Stimulated activated naive CD8-positive, alpha-beta T cell treated with anti-CD3 and anti-CD28 coated beads, Interleukin-15, Interleukin-2, amounts not matched to agents 100 U/mL and 50 U/mL, for 24 hours (primary cell): Measurements from ENCODE around the gene ZNF518B.
A peak's percentile ranks its signal among the peaks of the same experiment; 100 is the strongest.
"Not testable (repeated sequence)": the region's sequence is repeated elsewhere in the genome, so short reads cannot be mapped to it uniquely, and the experiment has no call there.

ENCODE experiments used
- ATAC-seq: fragments of 150-1000 bp; cut with Tn5 transposase; one replicate; pipeline ENCODE4 v1.10.0; 2021
- DNase-seq: peaks from one replicate; pipeline ENCODE4 v3.0.0; 2021

Gene ZNF518B

DNA sequence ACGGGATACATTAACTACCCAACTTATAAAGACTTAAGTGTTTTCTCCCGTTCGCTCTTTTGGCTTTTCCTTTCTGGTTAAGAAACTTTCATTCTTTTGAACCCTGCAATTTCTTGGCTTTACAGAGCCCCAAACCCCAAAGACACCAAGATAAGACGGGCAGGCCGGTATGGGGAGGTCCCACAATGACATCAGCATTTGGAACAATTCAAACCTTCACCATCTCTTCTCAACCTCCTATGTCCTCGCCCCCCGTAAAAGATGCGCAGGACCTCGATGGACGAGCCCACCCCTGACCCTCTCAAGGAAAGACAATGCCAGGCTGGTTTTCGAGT is 999 bp downstream of the ZNF518B start:
- DNase-seq (no peak), ATAC-seq (no peak)

- DNase-seq (no peak), ATAC-seq (no peak)
Measured at GRCh38 chr4:10455133-10455532, 2.1 kb downstream of the ZNF518B start.

DNA sequence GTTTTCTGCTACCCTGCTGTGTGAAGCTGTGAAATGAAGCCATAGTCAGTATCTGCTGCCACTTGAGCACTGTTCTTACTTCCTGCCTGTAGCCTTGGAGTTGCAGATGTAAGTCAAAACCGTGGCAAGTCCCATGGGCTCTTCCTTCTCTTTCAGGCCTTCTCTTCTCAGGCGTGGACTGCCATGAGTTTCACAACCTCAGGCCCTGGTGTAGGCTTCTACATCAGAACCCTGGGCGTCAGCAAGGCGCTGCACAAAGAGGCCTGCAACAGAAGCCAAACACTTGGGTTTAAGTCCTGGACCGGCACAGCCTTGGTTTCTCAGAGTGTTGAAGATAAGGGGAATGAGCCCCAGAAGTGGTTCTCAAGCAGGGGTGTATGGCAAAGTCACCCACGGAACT is 2.5 kb downstream of the ZNF518B start:
- no peak for DNase-seq
- no peak for ATAC-seq

GRCh38 chr4:10454121-10454520 is 3.1 kb downstream of the ZNF518B start:
- no peak for DNase-seq
- no peak for ATAC-seq

DNA sequence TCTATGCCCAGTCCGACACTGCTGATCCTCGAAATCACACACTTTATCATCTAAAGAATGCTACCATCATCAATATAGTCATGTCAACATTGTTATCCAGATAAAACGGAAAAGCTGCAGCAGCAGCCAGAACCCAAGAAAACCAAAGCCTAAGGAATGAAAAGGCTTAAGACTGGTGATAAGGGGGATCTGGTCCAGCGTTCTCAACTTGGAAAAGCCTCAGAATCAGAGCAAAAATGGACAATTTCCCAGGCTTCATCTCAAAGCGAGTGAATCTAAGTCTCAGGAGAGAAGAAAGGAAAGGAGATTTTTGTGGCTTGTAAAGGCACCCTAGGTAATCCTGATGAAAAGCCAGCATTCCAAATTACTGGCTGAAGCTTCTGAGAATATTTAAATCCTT is 8.2 kb downstream of the ZNF518B start:
- ATAC-seq, result no peak

GRCh38 chr4:10442976-10443375 is 14.2 kb downstream of the ZNF518B start:
- ATAC-seq (no peak), DNase-seq (no peak)

More for the DNA sequence above, 8.2 kb downstream of the ZNF518B start:
- DNase-seq, result no peak

GRCh38 chr4:10441512-10441911 is 15.7 kb downstream of the ZNF518B start:
- DNase-seq (no peak), ATAC-seq (no peak)

- ATAC-seq (no peak), DNase-seq (no peak)
Measured at GRCh38 chr4:10438924-10439323, 18.3 kb downstream of the ZNF518B start.

- ATAC-seq, result no peak
- no peak for DNase-seq
Measured at GRCh38 chr4:10437735-10438134, 19.5 kb downstream of the ZNF518B start.

DNA sequence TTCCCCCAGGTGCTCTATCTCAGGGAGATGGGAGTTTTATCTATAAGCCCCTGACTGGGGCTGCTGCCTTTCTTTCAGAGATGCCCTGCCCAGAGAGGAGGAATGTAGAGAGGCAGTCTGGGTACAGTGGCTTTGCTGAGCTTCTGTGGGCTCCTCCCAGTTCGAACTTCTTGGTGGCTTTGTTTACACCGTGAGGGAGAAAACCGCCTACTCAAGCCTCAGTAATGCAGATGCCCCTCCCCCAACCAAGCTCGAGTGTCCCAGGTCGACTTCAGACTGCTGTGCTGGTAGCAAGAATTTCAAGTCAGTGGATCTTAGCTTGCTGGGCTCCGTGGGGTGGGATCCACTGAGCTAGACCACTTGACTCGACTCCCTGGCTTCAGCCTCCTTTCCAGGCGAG is 29.5 kb downstream of the ZNF518B start:
- ATAC-seq, DNase-seq: not testable (repeated sequence)

- ATAC-seq, result peak; percentile 57
Measured at GRCh38 chr4:10421344-10422055, 35.7 kb downstream of the ZNF518B start.

GRCh38 chr4:10417740-10418139 is 39.5 kb downstream of the ZNF518B start:
- no peak for ATAC-seq
- DNase-seq, result no peak

More at GRCh38 chr4:10421344-10422055, 35.7 kb downstream of the ZNF518B start:
- DNase-seq, result no peak

- ATAC-seq (peak; percentile 84), DNase-seq (peak; percentile 24)
Measured at GRCh38 chr4:10416441-10416840, 40.8 kb downstream of the ZNF518B start.

DNA sequence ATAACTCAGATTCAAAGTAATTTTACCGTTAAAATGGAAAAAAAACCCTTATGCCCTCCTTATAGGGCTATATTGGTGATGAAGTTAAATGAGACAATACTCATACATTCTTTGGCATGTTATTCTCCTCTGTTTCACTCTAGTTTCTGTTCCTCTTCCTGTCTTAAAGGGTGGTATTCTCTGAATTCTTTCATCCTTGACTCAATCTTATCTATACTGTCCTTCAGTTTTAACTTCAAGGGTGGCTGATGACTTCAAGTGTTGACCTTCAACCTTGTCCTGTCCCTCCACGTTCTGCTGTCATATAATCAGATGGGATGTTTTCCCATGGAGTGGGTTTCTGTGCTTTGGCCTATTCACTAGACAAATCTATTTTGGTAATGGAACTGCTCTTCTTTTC is 44.0 kb downstream of the ZNF518B start:
- no peak for ATAC-seq
- DNase-seq, result no peak

- DNase-seq, result no peak
- ATAC-seq, result no peak
Measured at GRCh38 chr4:10405672-10406071, 51.6 kb downstream of the ZNF518B start.

DNA sequence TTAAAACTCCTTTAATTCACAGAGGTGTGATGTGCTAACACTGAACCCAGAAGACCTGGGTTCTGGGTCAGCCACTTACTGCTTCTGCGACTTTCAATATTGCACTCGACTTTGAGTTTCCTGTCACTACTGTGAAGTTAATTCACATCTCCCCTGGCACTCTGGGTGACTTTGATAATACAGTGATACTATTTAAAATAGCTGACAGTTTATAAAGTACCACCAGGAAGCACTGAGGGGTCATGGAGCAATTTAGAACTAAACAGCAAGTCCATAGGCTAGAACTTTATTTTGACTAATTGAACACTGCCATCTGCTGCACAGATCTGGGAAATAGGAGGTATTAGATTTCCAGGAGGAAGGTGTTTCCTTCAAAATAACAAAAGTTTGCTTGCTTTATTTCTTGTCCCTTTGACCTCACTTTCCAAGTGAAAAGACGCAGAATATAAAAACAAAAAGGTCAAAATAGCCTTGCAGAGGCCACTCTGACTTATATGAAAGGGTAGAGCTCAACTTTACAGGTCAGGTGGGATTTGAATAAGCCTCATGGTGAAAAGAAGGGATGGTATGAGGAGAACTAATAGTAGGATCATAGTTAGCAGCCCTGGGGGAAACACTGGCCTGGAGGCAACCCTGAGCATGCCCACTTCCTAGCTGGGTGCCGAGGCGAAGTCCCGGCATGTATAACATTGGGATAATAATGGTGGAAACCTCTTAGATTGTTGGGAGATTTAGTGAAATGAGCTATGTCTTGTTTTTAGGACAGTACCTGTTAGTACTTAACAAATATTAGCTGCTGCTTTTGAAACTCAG is 53.4 kb downstream of the ZNF518B start:
- no peak for DNase-seq
- no peak for ATAC-seq

DNA sequence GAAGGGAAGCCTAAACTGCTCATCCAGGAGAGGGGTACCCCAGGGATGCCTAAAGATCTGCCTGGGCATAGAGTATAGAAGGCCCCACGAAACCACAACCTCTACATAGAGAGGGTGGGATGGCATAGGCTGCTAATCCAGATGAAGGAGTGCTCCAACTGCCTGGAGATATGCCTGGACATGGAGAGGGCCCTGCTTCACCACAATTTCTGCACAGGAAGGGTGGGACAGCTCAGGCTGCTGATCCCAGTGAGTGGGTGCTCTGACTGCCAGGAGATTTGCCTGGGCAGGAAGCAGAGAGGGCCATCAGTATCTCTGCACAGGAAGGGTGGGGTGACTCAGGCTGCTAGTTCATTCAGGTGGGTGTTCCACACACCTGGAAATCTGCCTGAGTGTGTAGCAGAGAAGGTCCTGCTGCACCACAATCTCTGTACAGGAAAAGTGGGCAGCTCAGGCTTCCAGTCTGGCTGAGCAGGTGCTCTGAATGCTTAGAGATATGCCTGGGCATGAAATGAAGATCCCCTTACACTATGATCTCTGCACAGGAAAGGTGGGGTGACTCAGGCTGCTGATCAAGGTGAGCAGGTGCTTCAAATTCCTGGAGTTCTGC is 61.1 kb downstream of the ZNF518B start:
- ATAC-seq (no peak), DNase-seq (no peak)
